NCI-H2196 (cell line): ENCODE results near the gene ZFHX3.
A peak's percentile ranks its signal among the peaks of the same experiment; 100 is the strongest.

Experiments
- DNase-seq: peaks from one replicate; lab custom pipeline; 2025; ENCODE audit not compliant: unreplicated experiment; lab: John Stamatoyannopoulos, UW

Gene ZFHX3

DNA sequence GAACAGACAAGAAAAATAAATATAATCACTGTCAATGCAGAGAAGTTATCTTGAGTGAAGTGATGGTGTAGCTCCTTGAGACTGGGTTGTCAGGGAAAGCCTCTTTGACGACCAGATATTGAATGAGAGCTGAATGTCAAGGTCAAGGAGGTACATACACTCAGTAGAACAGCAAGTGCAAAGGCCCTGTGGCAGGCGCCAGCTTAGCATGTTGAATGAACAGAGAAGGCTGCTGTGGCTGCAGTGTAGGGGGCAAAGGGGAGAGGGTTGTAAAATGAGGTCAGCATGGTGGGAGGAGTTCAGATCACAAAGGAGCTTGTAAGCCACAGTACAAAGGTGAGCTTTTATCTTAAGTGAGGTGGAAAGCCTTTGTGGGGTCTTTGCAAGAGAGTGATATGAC is 111.5 kb downstream of the ZFHX3 start:
- no peak for DNase-seq

DNA sequence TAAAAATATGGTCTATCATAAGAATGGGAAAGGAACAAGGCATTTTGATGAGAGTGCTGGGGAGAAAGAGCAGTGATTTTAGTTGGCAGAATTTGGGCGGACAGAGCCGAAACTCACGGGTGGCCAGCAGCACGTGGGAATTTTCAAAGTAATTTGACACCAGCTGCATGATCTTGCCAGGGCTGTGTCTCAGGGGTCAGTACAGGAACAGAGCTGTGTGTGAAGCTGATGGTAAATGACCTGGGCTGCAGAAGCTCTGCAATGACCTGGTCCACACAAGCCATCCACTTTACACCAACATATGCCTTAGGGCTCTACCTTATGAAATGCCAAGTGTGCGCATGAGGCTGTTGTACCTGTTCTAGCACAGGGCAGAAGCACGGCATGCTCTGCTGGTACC is 112.0 kb downstream of the ZFHX3 start:
- DNase-seq: no peak

DNA sequence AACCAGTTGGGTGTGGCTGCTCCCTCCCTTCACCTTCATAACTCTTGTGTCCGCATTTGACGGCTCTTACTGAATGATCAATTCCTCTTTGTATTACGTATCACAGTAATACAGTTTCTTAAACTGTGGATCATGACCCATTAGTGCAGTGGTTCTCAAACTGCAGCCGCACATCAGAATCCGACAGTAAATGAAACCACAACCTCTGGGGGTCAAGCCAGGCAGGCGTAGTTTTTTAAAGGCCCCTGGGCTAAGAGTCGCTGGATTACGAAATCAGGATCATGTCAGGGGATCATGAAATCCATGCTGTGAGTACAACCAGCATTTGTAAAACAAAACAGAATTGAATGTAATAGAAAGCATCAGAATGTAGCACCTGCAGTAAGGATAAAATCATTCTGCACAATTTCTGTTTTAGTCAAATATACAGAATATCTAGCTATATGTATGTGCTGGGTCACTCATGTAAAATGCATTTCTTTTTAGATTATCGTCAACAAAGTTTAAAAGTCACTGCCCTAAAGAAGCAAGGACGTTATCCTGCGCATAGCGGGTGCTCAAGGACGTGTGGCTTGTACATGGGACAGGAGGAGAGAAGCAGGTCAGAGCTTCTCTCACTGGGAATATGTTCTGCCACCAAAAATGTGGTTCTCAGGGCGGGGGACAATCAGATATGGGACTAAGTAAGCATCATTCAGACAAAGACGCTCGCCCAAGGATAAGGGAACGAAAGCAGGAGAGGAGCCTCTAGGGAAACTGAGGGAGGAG is 113.1 kb downstream of the ZFHX3 start:
- DNase-seq: no peak

DNA sequence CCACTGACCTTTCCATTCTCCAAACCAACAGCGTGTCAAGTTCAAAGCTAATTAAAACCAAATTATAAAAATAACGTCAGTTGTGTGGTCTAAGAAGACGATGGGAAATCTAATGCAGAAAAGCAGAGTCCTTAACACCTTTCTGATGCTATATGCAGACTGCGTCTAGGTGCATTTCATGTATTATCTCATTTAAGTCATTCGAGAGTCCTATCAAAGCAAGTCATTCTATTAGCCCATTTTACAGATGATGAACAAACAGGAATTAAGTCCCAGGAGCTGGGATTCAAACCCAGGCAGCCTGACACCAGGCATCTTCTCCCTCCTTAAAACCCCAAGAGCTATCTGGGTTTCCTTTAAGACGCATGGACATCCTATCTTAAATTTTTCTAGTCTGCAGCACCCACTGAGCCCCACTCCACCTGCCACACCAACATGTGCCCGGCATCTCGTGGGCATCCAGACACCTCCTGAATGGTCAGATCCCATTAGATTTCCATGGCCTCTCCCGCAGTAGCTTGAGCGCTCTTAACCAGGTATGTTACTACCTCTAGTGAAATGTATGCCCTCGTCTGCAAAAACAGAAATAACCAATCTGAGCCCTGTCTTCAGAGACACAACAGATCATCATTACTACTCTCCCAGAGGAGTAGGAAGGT is 115.1 kb downstream of the ZFHX3 start:
- no peak for DNase-seq

DNA sequence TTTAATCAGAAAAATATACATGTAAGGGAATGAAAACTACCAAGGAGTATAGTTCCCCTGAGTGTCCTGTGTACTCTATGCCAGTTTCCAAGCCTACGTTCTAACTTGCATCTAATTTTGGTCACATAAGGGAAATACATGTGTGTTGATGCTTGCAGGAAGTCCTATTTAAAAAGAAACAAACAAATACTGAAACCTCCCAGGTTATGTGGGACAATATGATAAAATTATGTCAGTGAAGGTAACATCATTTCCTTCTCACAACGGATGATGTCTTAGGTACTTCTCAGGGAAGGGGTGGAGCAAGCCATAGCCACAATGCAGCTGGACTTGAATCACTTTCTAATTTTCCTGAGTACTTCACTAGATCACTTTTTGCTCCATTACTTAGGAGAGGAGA is 115.9 kb downstream of the ZFHX3 start:
- no peak for DNase-seq

DNA sequence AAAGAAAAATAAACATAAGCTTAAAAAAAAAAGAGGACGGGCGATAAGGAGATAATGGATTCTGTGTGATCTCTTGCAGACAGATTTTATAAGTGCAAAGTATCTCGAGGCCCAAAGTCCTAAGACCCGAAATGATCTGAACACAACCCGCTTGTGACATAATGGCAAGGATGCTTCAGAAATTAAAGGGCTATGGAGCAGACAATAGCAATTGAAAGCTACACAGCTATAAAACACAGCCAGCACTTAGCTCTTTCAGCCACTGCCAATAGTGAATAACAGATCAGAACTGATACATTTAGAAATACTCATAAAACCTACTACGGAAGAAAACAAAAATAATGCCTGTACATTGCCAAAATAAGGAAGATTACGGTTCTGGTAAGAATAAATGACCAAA is 117.5 kb downstream of the ZFHX3 start:
- no peak for DNase-seq

DNA sequence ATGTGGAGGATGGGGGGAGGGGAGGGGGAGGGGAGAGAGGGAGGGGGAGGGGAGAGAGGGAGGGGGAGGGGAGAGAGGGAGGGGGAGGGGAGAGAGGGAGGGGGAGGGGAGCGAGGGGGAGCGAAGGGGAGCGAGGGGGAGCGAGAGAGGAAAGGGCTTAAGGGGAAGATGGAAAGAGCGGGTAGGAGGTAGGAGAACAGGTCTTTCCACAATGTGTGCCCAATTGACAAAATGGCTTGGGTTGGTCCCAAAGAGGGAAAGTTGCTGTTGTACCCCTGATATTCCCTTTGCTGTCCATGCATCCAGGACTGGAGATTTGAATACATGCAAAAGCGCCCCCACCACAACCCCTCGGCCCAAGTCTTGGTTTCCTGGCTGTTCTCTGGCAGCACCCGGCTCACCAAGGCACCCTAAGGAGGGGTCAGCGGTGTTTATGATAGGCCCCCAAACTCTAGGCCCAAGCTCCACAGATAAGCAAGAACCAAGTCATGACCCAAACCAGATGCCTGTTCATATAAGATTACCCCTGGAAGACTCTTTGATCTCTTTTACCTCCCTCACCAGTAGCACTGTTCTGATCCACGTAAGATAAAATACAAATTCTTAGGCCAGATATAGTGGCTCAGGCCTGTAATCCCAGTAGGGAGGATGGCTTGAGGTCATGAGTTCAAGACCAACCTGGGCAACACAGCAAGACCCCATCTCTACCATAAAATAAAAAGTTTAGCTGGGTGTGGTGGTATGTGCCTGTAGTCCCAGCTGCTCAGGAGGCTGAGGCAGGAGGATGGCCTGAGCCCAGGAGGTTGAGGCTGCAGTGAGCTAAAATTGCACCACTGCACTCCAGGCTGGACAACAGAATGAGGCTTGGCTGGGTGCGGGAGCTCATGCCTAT is 119.6 kb downstream of the ZFHX3 start:
- DNase-seq: no peak

DNA sequence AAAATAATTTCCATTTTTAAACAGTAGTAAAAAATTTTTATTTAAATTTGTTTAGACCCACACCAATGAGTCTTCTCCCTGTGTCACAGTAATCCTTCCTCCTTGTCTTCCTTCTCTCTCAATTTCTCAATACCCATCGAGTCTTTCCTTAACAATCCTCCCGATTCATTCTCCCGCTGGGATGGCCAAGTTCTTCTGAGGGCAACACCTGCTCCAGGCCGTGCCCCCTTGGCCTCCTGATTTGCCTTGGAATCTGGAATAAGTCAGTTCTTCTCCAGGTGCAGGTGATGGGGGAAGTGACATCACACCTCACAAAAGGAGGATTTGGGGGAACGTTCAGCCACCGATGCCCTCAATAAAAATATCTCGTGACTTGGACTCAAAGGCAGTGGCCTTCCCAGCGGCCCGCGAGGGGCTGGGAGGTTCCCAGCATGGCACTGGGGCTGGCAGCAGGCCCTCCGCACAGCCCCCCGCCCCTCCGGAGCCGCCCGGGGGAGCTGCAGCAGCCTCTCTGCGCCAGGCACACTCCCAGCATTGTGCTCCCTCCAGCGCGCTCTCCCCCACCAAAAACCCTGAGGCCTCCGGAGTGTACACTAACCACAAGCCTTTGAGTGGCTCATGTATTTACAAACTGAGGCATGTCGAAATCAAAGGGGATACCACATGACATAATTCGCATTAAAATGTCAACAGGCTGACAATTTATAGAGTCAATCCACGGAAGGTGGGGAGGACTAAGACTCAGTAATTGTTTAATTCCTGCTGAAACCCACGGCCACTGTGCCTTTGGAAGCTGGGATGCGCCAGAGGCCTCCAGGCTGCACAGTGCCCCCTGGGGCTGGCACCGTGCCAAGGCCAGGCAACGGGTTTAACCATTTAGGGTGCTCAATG is 120.5 kb downstream of the ZFHX3 start:
- peak; percentile 57 for DNase-seq

DNA sequence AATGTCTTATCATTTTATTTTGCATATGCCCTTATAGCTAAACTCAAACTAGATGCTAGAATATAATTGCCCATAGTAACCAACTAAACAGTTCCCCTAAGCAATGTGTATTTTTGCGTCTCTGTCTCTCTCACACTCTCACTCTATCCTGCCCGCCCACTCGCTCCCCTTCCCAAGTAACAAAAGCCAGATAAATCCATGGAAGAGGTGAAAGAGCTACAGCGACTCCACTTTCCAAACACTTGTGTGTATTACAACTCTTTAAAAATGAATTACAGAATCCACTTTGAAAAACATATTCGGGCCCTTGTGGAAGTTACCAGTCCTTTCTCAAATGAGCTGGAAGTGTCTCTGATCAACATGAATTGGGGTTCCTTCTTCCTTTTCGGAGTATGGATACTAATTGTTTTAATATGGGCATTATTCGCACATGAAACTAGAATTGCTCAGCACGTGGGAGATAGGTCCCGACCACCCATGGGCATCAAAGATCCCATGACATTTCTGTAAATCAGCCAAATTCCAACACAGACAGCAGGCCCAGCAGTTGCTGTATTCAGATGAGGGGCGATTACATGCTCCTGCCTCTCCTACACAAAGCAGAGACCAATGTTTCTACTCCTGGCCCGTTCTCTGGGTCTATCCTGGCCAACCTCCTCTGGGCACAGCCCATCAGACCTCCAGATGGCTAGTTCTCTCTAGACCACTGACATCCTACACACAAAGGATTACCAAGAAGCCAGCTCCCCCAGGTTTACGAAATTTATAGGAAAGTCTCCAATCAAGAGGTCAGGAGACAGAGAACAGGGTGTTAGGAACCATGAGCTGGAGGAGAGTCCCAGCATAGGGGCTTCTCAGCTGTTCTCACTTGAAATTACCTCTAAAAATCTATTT is 121.5 kb downstream of the ZFHX3 start:
- DNase-seq: no peak

DNA sequence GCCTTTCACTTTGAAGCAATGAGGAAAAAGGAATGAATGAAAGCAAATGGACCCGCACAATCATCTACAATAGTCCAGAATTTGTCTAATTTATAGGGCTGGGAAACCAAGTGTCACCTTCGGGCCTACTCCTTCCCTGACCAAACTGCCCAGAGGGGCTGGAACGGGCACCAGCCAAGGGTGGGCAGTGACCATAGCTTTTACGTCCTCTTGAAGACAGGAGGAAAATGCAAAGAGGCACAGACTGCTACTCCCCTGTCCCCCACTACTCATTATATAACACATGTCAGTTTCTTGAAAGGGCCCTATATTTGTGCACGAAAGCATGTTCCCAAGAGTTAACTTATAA is 122.3 kb downstream of the ZFHX3 start:
- DNase-seq: no peak

DNA sequence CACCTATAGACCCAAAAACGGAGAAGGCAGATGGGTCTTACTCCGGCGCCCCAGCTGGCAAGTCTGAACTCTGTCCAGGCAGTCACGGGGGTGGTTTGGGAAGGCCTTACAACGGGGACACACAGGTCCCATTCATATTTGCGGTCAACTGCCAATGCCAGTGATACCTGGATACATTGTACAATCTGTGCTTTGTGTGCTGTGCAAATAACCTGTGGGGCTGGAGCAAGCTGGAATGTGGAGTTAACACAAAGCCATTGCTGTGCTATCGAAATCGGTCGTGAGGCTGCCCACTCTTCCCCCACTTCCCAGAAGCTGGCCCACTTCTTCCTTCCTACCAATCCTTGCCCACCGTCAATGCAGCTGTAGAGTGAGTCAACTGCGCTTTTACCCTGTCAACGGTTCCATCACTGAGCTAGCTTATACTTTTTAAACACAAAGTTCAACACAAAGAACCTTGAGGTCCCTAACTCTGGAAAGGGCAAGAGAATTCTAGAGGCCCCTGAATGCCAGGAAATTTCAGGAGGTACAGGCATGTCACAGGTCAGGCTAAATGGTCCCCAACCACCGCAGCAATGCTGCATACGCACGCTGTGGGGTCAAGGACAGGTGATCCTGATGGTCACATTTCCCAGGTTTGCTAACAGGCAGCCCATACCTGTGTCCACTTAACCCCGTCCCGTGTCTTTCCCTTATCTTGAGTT is 122.8 kb downstream of the ZFHX3 start:
- no peak for DNase-seq

DNA sequence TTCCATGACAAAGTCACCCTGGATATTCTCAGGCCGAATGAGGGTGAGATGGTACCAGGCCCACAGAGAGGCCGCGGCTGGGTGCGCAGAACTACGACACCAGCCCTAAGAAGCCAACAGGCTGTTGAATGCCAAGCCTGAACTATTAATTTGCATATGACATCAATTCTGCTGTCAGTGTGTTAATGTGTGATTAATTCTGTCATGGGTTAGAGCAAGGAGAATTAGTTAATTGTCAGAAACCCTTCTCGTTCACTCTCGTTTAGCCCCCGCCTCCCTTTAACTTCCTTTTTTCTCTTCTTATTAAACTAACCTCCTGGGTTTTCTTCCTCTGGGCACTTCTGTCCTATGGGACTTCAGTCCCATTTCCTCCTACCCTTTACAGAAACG is 123.4 kb downstream of the ZFHX3 start:
- no peak for DNase-seq

DNA sequence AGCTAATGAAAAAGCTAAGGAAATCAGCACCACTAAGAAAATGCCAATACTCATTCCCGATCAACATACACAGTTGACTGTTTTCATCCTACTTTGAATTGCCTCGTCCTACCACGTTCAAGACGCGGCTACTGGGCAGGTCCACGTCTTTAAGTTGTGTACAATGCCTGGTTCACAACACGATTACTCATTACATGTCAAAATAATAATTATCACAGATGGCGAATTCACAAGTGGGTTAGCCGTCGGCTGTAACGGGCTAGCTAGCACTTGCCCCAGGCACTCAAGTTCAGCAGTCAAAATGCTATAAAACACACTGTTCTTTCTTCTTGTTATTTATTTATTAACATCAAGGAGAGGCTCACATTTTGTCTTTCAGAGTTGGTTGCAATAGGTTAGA is 124.2 kb downstream of the ZFHX3 start:
- DNase-seq: no peak

DNA sequence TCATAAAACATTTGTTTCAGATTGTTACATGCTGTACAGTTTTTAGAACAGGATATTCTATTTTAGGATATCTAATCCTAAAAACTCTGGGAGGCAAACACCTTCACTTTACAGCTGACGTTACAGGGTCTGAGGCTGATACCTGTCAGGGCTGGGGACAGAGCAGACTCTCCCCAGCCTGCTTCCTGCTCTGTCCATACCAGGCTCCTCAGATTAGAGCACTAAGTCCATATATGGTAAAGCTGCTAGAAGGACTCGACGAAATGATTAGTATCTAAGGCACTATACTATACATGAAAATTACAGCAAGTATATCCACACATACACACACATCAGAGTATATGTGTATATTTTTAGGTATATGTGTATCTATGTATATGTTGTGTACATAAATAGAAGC is 125.2 kb downstream of the ZFHX3 start:
- DNase-seq: no peak

DNA sequence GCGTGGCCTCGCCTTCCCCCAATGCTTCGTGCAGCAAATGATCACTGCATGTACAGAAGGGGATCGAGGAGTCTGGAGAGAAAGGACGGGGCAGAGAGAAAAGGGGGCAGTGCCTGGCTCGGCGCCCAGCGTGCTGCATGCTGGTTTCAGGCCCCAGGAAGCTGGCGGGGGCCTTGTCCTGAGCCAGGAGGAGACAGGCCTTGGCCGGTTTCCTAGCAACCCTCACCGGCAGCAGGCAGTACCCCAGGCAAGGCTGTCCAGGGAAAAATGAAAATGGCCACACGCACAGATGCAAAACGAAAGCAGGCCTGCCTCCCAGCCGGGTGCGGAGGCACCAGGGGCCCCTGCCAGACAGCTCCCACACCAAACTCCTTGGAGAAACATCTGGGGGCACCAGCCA is 126.3 kb downstream of the ZFHX3 start:
- DNase-seq: no peak

DNA sequence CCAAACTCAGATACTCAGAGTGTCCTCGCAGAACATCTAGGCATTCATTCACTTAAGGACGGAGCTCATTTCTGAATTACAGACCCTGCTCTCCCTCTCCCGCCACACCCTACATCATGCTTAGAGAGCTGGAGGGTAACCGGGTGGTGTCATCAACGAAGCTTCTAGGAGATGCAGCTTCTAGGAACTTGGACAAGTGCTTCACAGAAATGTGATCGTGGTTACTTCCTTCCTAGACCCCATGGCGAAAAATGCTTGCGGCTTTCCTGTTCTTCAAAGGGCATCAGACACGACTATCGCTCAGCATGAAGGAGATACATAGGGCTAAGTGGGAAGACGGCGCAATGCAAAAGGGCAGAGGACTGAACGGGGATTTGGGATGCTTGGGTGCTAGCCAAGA is 126.8 kb downstream of the ZFHX3 start:
- no peak for DNase-seq

DNA sequence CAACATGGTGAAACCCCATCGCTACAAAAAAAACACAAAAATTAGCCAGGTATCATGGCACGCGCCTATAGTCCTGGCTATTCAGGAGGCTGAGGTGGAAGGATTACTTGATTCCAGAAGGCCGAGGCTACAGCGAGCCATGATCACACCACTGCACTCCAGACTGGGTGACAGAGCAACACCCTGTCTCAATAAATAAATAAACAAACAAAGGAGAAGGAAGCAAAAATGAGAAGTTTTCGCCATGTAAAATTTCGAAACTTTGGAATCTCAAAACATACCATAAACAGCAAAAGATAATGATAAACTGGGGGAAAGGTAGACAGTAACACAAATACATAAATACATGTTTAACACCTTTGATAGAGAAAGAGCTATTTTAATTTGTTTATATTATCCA is 130.9 kb downstream of the ZFHX3 start:
- DNase-seq: no peak

DNA sequence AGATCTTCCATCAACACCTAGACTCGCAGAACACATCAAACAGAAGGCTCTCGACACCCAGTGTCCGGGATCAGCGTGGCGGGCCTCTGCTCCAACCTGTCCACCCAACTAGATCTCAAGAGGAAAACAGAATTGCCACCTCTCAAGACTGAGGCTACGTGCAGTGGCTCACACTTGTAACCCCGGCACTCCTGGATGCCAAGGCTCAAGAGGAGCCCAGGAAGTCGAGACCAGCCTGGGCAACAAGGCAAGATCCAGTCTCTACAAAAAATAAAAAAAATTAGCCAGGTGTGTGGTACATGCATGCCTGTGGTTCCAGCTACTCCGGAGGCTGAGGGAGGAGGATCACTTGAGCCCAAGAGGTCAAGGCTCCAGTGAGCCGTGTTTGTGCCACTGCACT is 132.6 kb downstream of the ZFHX3 start:
- DNase-seq: no peak

DNA sequence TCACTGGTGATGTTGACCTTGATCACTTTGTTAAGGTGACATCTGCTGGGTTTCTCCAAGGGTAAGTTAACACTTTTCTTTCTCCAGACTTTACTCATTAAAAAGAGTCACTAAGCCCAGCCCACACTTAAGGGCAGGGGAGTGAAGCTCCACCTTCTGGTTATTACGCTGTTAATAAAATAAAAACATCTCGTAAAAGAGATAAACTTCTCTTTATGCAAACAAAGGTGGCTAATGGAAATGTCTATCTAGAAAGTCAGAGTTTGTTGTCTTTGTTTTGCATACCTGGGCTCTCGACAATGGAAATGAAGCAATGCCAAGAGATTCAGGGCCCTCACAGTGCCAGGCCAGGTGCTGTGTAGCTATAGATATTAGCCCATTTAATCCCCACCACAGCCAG is 134.4 kb downstream of the ZFHX3 start:
- no peak for DNase-seq
